Stimulated activated CD4-positive, alpha-beta T cell treated with anti-CD3 and anti-CD28 coated beads, Interleukin-2, amount 100 ng/mL, for 48 hours (primary cell): ENCODE results near the gene DNAAF2.
"Not testable (repeated sequence)": the region's sequence is repeated elsewhere in the genome, so short reads cannot be mapped to it uniquely, and the experiment has no call there.

ENCODE experiments used
- DNase-seq, 2 donors: peaks; one replicate each; pipeline ENCODE4 v3.0.0-alpha.2; 2020

DNAAF2 gene, protein sequence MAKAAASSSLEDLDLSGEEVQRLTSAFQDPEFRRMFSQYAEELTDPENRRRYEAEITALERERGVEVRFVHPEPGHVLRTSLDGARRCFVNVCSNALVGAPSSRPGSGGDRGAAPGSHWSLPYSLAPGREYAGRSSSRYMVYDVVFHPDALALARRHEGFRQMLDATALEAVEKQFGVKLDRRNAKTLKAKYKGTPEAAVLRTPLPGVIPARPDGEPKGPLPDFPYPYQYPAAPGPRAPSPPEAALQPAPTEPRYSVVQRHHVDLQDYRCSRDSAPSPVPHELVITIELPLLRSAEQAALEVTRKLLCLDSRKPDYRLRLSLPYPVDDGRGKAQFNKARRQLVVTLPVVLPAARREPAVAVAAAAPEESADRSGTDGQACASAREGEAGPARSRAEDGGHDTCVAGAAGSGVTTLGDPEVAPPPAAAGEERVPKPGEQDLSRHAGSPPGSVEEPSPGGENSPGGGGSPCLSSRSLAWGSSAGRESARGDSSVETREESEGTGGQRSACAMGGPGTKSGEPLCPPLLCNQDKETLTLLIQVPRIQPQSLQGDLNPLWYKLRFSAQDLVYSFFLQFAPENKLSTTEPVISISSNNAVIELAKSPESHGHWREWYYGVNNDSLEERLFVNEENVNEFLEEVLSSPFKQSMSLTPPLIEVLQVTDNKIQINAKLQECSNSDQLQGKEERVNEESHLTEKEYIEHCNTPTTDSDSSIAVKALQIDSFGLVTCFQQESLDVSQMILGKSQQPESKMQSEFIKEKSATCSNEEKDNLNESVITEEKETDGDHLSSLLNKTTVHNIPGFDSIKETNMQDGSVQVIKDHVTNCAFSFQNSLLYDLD

DNA sequence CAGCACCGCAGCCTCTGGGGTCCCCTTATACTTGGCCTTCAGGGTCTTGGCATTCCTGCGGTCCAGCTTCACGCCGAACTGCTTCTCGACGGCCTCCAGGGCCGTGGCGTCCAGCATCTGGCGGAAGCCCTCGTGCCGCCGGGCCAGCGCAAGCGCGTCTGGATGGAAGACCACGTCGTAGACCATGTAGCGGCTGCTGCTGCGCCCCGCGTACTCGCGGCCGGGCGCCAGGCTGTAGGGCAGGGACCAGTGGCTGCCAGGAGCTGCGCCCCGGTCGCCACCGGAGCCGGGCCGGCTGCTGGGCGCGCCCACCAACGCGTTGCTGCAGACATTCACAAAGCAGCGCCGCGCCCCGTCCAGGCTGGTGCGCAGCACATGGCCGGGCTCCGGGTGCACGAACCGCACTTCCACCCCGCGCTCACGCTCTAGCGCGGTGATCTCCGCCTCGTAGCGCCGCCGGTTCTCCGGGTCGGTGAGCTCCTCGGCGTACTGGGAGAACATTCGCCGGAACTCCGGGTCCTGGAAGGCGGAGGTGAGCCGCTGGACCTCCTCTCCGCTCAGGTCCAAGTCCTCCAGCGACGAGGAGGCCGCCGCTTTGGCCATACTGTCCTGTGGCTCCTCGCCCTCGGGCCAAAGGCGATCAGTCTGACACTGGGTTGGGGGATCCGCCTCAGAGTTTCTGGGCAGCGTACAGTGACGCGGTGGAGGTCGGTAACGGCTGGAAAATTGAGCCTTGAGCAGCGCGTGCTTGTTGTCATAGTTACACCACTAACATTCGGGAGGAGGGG lies at the start of gene DNAAF2:
Gene DNAAF2, minus strand, starts transcription at position 698 of the 788 bp plus-strand sequence. Its CDS starts 95 bp downstream, at position 603.
- DNase-seq, result peak; percentile 48 to 51

DNA sequence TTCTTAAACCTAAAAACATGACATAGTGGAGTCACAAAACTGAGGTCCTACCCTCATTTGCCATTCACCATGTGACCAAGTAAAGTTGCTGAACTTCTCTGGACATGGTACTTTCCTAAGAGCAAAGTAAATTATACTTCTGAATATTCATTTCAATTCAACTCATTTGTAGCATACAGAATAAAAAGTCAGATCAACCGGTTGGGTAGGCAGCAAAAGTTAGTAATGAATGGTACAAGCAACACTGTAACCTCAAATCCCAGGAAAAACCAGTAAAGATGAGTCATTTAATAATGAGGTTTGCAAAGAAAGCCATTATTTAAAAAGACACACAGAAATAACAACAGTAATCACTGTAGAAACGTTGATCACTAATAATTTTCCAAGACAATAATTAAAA lies 44.2 kb upstream of the DNAAF2 start:
- no peak for DNase-seq

DNA sequence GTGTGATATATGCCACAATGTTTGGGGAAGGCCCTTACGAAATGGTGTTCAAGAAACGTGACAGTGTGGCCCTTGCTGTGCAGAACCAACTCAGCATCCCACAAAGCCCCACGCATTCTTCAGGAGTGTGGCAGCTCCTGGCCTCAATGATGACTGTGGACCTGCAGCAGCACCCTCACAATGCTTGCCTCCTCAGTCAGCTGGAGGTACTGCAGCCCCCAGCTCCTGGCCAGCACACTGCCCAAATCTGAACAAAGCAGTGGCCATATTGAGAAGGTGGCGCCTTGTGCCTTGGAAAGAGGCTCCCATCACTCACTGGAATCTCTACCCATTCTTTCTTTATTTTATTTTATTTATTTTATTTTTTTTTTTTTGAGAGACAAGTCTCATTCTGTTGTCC lies 42.6 kb upstream of the DNAAF2 start:
- no peak for DNase-seq

DNA sequence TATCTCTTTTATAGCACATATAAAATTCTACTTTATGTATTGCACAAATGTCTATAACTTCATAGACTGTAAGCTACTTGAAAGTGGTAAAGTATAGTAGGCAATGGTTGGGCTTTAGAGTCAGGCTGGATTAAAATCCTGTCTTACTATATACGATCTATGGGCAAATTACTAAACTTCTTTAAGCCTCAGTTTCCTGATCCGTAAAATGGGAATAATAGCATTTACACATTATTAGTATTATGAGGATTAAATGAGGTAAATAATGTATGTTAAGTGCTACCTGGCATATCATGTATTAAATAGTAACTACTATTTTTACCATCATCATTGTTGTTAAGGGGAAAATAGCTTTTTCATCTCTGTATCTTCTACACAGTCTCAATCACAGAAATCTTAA lies 38.5 kb upstream of the DNAAF2 start:
- DNase-seq, result no peak

DNA sequence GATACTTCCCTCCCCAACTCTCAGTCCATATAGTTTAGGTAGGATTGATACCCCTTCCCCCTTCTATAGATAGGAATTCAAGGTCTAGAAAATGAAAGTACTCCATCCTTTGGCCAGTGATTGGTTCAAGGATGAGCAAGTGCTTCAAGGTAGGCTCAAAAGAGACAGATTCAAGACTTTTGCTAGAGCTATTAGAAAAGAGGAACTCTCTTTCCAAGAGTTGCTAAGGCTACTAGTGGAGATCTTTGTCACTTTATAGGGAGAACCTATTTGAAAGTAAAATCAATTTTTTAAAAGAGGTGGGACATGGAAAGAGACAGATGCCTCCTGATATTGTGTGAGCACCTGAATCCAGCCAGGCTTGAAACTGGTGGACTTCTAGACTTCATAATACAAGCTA lies 35.4 kb upstream of the DNAAF2 start:
- no peak for DNase-seq

DNA sequence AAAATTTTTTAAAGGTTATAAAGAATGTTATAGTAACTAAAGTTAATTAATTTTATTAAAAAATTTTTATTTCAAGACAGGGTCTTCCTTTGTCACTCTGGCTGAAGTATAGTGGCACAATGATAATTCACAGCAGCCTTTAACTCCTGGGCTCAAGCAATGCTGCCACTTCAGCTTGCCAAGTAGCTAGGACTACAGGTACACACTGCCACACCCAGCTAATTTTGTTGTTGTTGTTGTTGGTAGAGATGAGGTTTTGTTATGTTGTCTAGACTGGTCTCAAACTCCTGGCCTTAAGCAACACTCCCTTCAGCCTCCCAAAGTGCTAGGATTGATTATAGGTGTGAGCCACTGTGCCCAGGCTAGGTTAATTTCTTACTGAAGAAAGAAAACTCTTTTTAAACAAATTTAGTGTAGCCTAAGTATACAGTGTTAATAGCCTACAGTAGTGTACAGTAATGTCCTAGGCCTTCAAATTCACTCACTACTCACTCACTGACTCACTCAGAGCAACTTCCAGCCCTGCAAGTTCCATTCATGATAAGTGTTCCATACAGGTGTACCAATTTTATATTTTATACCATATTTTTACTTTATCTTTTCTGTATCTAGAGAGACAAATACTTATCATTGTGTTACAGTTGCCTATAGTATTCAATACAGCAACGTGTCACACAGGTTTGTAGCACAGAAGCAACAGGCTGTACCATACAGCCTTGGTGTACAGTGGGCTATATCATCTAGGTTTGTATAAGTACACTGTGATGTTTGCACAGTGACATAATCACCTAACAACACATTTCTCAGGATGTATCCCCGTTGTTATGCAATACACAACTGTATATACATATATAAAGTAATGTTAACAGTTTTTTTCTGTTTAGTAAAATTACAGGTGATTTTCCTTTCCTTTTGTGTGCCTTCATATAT lies 24.7 kb upstream of the DNAAF2 start:
- DNase-seq, result no peak

DNA sequence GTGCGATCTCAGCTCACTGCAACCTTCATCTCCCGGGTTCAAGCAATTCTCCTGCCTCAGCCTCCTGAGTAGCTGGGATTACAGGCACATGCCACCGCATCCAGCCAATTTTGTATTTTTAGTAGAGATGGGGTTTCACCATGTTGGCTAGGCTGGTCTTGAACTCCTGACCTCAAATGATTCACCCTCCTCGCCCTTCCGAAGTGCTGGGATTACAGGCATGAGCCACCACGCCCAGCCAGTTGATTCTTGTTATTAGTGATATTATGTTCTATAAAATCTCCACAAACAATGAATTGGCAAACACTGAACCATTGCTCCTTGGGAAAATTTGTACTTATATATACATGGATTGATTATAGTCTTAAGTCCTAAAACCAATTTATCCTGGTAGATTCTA lies 22.5 kb upstream of the DNAAF2 start:
- not testable (repeated sequence) for DNase-seq

DNA sequence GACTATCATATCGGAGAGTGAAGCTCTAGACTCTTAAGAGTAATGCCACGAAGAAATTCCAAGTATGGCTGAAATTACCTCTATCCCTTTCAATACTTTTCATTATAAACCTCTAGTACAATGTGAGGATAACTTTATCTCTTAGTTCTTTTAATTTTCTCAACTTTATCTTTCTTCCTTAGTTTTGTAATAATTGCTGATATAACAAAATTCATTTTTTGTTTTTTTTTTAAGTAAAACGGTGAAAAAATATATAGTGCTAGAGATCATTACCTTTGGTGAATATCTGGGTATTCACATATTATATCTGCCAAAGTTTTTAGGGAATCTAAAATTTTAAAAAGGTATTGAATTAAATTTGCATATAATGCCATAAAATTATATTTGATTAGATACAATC lies 19.5 kb upstream of the DNAAF2 start:
- DNase-seq, result no peak

DNA sequence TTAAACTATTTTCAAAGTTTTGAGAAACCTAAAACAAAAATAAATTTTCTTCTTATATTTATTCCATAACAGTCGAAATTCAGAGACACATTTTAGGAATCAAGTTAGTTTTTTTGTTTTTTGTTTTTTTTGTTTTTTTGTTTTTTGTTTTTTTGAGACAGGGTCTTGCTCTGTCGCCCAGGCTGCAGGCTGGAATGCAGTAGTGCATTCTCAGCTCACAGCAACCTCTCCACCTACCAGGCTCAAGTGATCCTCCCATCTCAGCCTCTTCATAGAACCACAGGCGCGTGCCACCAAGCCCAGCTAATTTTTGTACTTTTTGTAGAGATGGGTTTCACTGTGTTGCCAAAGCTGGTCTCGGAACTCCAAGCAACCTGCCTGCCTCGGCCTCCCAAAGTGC lies 18.5 kb upstream of the DNAAF2 start:
- no peak for DNase-seq

DNA sequence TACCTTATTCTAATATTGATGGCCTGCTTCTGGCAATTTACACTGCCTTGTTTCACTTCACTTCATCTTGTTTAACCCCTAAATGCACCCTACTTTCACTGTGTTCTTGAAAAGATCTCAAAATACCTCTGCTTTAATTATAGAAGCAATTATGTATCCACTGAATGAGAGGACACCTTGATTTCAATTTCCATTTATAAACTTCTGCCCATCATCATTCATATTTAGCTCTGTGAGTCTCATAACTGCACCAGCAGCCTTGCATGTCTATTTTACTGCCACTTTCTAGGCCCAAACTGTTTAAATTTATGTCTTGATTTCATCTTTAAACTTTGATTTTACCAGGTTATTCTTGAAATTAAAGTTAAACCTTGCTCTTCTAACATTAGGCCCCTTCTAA lies 7.1 kb upstream of the DNAAF2 start:
- DNase-seq, result no peak

DNA sequence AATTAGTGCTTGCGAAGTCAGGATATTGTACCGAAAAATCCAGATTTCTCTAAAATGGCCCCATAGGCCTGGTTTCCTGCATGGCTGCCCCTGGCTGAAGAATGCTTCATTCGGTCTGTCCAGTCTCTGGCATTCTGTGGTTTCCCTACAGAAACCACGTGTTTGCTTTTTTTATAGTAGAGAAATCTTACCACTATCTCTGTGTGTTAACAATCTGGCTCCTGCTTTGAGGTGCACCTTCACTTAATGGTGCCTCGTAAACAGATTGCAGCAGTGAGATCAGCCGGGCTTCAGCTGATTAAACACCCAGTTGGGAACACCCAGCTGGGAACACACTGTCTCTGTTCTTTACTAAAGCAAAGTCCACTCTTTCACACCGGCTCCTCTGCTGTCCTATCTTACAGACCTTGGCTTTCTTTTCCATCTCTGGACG lies 6.7 kb upstream of the DNAAF2 start:
- no peak for DNase-seq

DNA sequence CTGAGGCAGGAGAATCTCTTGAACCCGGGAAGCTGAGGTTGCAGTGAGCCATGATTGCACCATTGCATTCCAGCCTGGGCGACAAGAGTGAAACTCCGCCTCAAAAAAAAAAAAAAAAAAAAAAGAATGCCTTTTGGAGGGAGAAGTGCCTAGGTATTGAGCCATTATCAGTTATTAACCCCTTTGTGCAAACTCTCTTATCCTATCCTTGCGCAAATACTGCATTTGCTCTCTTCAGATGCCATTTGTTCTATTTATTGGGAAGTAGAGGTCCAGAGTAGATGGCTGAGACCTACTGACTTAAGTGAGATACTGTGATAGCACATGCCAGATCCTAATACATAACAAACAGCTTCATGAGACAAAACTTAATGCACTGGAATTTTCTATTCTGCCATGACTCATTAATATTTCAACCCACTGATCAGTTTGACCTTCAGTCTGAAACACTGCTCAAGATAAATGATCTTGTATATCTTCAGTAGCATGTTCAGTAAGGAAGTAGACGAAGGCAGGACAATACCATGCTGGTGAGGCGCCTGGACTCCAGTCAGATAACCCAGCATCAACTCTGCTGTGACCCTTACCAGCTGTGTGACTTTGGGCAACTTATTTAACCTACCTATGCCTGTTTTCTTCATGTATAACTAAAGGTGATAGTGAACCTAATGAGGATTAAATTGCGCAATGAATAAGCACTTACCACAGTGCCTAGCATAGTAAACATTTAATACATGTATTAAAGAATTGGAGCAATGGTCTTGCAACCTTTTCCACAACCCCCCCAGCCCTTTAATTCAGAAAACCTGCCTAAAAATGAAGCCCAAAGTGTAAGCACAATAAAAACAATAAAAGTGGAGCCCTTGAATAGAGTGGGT lies 5.7 kb upstream of the DNAAF2 start:
- no peak for DNase-seq

DNA sequence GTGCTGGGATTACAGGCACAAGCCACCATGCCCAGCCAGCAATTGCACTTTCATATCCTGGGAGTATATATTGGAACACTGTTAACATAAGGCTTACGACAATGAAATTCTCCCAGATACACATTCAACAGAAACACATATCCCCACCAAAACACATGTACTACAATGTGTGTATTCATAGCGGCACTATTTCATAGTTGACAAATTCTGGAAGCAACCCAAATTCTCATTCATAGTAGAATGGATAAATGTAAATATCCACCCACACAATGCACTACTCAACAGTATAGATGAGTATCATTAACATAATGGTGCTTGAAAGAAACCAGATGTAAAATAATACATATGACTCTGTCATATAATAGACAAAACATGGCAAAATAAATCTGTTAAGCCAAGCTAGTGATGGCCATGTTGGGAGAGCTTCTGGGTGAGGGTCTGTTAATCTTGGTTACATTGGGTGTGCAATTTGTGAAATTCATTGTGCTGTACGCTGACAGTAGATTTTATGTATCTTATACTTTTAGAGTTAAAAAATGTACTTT lies 2.6 kb upstream of the DNAAF2 start:
- no peak for DNase-seq

DNA sequence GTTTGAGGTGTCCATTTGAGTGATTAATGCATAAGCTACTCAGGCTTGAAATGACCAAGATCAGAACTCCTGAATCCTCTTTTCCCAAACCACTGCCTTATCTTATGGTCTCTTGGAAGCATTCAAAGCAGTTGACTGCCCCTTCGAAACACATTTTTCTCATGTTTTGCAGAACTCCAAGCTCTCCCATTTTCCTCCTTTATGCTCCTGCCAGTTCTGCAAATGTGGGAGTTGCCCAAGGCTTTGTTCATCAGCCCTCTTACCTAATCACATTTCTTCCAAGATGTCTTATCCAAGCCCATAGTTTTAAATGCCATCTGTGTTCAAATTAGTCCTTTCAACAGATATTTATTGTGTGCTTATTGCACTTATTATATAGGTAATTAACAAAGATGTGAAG lies 1.8 kb upstream of the DNAAF2 start:
- DNase-seq, result no peak

DNA sequence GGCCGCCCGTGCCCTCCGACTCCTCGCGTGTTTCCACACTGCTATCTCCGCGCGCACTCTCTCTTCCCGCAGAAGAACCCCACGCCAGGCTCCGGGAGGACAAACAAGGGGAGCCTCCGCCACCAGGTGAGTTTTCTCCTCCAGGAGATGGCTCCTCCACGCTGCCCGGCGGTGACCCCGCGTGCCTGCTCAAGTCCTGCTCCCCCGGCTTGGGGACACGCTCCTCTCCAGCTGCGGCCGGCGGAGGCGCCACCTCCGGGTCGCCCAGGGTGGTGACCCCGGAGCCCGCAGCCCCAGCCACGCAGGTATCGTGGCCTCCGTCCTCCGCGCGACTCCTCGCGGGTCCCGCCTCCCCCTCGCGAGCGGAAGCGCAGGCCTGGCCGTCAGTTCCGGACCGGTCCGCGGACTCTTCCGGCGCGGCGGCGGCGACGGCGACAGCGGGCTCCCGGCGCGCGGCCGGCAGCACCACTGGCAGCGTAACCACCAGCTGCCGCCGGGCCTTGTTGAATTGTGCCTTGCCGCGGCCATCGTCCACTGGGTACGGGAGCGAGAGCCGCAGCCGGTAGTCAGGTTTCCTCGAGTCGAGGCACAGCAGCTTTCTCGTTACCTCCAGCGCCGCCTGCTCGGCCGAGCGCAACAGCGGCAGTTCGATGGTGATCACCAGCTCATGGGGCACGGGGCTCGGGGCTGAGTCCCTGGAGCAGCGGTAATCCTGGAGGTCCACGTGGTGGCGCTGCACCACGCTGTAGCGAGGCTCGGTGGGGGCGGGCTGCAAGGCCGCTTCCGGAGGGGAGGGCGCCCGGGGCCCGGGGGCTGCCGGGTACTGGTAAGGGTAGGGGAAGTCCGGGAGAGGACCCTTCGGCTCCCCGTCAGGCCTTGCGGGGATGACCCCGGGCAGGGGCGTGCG lies 1.2 kb downstream of the DNAAF2 start:
- DNase-seq, result peak; percentile 87 to 91

DNA sequence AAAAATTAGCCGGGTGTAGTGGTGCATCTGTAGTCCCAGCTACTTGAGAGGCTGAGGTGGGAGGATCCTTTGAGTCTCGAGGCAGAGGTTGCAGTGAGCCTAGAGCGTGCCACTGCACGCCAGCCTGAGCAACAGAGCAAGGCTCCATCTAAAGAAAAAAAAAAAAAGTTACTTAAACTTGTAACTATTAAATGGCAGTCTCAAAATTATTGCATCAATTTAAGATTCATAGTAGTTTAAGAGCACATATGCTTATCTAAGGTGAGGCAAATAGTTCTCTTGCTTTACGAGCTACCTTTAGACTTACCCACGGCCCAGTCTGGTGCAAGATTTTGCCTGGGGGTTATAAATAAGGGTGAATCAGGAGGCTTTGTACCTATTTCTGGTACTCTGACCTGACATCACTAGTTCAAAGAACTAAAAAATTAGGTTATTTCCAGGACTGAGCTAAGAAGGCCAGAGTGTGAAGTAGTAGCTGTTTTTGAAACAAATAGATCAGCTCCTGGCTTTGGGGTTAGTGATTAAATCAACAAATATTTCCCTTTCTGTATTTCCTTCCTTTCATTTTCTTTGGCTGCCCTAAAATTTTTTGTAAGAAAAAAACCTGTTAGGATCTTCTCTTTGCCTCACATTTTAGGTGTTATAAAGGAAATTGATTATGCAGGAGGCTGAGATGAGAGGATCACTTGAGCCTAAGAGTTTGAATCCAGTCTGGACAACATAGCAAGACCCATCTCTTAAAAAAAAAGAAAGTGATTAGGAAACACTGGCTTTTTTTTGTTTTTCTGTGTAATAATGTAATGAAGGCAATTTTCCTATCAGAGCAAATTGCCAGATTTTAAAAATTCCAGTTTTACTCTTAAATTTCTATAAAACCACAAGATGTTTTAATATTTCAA lies 10.9 kb downstream of the DNAAF2 start:
- no peak for DNase-seq

DNA sequence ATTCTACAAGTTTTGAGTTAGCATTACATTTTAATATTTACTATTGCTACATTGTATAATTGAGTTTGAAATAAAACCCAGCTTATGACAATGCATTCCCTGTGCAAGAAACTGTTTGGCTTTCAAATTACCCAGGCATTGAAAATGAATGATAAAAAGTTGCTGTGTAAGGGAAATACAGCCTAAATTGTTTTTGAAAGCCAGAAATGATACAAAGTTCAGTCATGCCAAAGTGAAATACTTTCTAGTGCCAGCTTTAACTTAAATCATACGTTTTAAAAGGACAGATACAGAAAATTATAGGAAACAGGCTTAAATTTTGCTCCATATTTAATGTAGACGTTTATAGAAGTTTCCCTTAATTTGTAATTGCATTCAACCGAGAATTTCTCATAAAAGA lies 11.7 kb downstream of the DNAAF2 start:
- no peak for DNase-seq

DNA sequence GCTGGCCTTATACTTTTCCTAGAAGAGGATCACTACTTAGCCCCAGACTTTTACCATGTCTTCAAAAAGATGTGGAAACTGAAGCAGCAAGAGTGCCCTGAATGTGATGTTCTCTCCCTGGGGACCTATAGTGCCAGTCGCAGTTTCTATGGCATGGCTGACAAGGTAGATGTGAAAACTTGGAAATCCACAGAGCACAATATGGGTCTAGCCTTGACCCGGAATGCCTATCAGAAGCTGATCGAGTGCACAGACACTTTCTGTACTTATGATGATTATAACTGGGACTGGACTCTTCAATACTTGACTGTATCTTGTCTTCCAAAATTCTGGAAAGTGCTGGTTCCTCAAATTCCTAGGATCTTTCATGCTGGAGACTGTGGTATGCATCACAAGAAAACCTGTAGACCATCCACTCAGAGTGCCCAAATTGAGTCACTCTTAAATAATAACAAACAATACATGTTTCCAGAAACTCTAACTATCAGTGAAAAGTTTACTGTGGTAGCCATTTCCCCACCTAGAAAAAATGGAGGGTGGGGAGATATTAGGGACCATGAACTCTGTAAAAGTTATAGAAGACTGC lies 12.9 kb downstream of the DNAAF2 start:
- no peak for DNase-seq
